Natural killer cell (primary cell): Measurements from ENCODE around the gene SLK. TPM values are rescaled to one million over a fixed set of nuclear protein-coding genes. Genes with fewer than 3 reads are reported as not detected.

Source experiments
- ATAC-seq, 3 donors: fragments of 150-1000 bp in 2 of 3; fragments of 200-7000 bp in 1 of 3; cut with Tn5 transposase; 1 replicate in 1 of 3; 2 replicates in 2 of 3; pipeline ENCODE4 v1.10.0; 2021; ENCODE audit warnings: mild to moderate bottlenecking in 2 of 3, moderate library complexity in 2 of 3
- DNase-seq, 2 donors: peaks; one replicate each; pipeline versions ENCODE4 v3.0.0 to v3.0.0-alpha.2; 2013 to 2021; ENCODE audit warnings: mixed read lengths in 1 of 2
- H3K27ac ChIP-seq: one replicate; pipeline ENCODE4 v1.5.1; 2013; ENCODE audit warnings: mild to moderate bottlenecking, low read length
- H3K27me3 ChIP-seq: one replicate; pipeline ENCODE4 v1.6.1; 2013; ENCODE audit warnings: low read length; ENCODE audit not compliant: control insufficient read depth, insufficient read depth
- H3K36me3 ChIP-seq: one replicate; pipeline ENCODE4 v1.6.1; 2013; ENCODE audit warnings: low read length; ENCODE audit not compliant: control insufficient read depth, insufficient read depth
- H3K4me1 ChIP-seq: one replicate; pipeline ENCODE4 v1.6.1; 2013; ENCODE audit warnings: low read length; ENCODE audit not compliant: control insufficient read depth, insufficient read depth
- H3K4me3 ChIP-seq: one replicate; pipeline ENCODE4 v1.5.1; 2013; ENCODE audit warnings: low read length
- H3K9me3 ChIP-seq: one replicate; pipeline ENCODE4 v1.6.1; 2013; ENCODE audit warnings: low read length; ENCODE audit not compliant: control insufficient read depth, insufficient read depth
- H3K27ac Mint-ChIP-seq, 2 donors: one replicate each; pipeline ENCODE4 v1.8.0; 2022; ENCODE audit warnings: mild to moderate bottlenecking in 2 of 2, mixed read lengths in 2 of 2, moderate library complexity in 1 of 2
- H3K27me3 Mint-ChIP-seq, 2 donors: one replicate each; pipeline ENCODE4 v1.8.0; 2022; ENCODE audit warnings: low read depth in 2 of 2, mixed read lengths in 2 of 2
- H3K36me3 Mint-ChIP-seq: one replicate; pipeline ENCODE4 v1.8.0; 2022; ENCODE audit warnings: mixed read lengths
- H3K4me1 Mint-ChIP-seq, 2 donors: one replicate each; pipeline ENCODE4 v1.8.0; 2022; ENCODE audit warnings: mixed read lengths in 2 of 2
- H3K4me3 Mint-ChIP-seq: one replicate; pipeline ENCODE4 v1.8.0; 2022; ENCODE audit warnings: mild to moderate bottlenecking, moderate library complexity, mixed read lengths
- H3K9me3 Mint-ChIP-seq, 2 donors: one replicate each; pipeline ENCODE4 v1.8.0; 2022; ENCODE audit warnings: mixed read lengths in 2 of 2
- CTCF ChIP-seq: fragments of 200-600 bp; IDR thresholded peaks from one replicate; pipeline ENCODE4 v1.8.0; 2022; ENCODE audit warnings: antibody characterized with exemption
- WGBS: methylation state at CpG from one replicate; pipeline ENCODE4 v1.1.7; 2013; ENCODE audit warnings: missing lambda C conversion rate; ENCODE audit not compliant: insufficient coverage; 5-methylcytosine and 5-hydroxymethylcytosine counted together
- intact Hi-C: fragments of 100-400 bp; cut with micrococcal nuclease; formaldehyde crosslinking; loops from one replicate; pipeline ENCODE4 v1.14.2; 2022
- total RNA-seq, 4 donors: library from RNA; stranded (reverse); fragments of 120-200 nt in 1 of 4; gene quantifications; one replicate each; pipeline versions ENCODE4 v1.2.3 to v1.2.4, GENCODE V29; 2013 to 2022

The SLK gene
- total RNA-seq, 3 donors from 2014 or later (not counting 1 experiment from before 2014, with no cell fraction given): 33.4 to 48.7 (median 40.3) TPM

DNA sequence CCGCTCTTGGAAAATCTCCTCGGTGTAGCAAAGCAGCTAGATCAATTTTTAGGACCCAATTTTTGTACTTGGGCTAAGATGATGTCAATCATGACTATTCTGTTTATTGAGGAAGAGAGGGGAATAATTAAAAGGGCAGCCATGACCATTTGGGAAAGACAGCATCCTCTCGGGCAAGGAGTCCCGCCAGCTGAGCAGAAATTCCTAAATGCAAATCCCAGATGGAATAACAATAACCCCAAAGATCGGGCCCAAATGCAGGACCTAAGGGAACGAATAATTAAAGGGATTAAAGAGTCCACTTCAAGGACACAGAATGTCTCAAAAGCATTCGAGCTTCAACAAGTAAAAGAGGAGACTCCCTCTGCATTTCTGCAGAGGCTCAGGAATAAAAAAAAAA, 100.0 kb downstream of the SLK start:
- DNase-seq (no peak), ATAC-seq (no peak)
- Histone ChIP-seq H3K27me3 (no peaks in the 10 kb centered on the region), H3K4me3 (no peak overlapping the region), H3K36me3 (no peaks in the 10 kb centered on the region), H3K4me1 (no peaks in the 10 kb centered on the region), H3K27ac (no peak overlapping the region), H3K9me3 (no peaks in the 10 kb centered on the region)
- H3K4me1 Mint-ChIP-seq: no peaks in the 10 kb centered on the region
- H3K4me3 Mint-ChIP-seq: no peak overlapping the region
- 91% methylated on average over 7 of the region's 7 CpGs for WGBS
- no peaks in the 10 kb centered on the region for H3K9me3 Mint-ChIP-seq
- no peak for TF ChIP-seq CTCF
- H3K27me3 Mint-ChIP-seq: peaks cover 7 to 13% of the 10 kb centered on the region in 2 donors
- H3K27ac Mint-ChIP-seq: no peak overlapping the region
- intact Hi-C loops: no loop called here
- no peaks in the 10 kb centered on the region for H3K36me3 Mint-ChIP-seq

DNA sequence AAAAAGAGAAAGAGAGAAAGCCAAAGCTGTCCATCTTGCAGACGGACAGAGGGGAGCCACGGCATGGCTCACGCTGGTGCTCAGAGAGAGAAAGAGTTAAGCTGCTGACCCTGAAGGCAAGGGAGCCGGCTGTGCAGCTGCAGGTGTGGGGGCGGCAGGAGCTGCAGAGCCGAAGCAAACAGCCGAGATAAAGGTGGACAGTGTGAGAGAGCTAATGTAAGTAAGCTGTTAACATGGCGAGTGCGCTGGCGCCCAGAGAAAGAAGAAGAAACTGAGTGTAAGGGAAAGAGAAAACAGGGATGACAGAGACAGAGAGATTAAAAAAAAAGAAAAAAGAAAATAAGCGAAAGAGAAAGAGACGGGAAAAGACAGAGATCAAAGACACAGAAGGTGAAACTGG, 100.6 kb downstream of the SLK start:
- no peaks in the 10 kb centered on the region for H3K9me3 ChIP-seq
- no peak overlapping the region for H3K27ac ChIP-seq
- H3K4me1 ChIP-seq: no peaks in the 10 kb centered on the region
- no peak overlapping the region for H3K27ac Mint-ChIP-seq
- no peak overlapping the region for H3K4me3 ChIP-seq
- H3K27me3 ChIP-seq: no peaks in the 10 kb centered on the region
- H3K36me3 Mint-ChIP-seq: no peaks in the 10 kb centered on the region
- 93% methylated on average over 12 of the region's 12 CpGs for WGBS
- intact Hi-C loops: no loop called here
- DNase-seq (no peak), ATAC-seq (no peak)
- no peaks in the 10 kb centered on the region for H3K9me3 Mint-ChIP-seq
- no peak for TF ChIP-seq CTCF
- H3K27me3 Mint-ChIP-seq: peaks cover 7 to 13% of the 10 kb centered on the region in 2 donors
- H3K4me1 Mint-ChIP-seq: no peaks in the 10 kb centered on the region
- H3K36me3 ChIP-seq: no peaks in the 10 kb centered on the region
- H3K4me3 Mint-ChIP-seq: no peak overlapping the region

GRCh38 chr10:104069613-104070012, 102.7 kb downstream of the SLK start:
- Histone ChIP-seq H3K9me3 (no peaks in the 10 kb centered on the region), H3K27me3 (no peaks in the 10 kb centered on the region), H3K36me3 (no peaks in the 10 kb centered on the region), H3K4me3 (no peak overlapping the region), H3K4me1 (no peaks in the 10 kb centered on the region), H3K27ac (no peak overlapping the region)
- TF ChIP-seq CTCF: no peak
- Mint-ChIP-seq H3K36me3 (no peaks in the 10 kb centered on the region), H3K4me1 (no peaks in the 10 kb centered on the region), H3K4me3 (no peak overlapping the region), H3K27ac (no peak overlapping the region), H3K9me3 (no peaks in the 10 kb centered on the region), H3K27me3 (peaks cover 7 to 13% of the 10 kb centered on the region in 2 donors)
- 75% methylated on average over 6 of the region's 6 CpGs for WGBS
- DNase-seq: no peak
- ATAC-seq: no peak
- intact Hi-C loops: no loop called here

GRCh38 chr10:104072786-104073185, 105.8 kb downstream of the SLK start:
- no peak for TF ChIP-seq CTCF
- Histone ChIP-seq H3K9me3 (no peaks in the 10 kb centered on the region), H3K4me3 (no peak overlapping the region), H3K4me1 (no peaks in the 10 kb centered on the region), H3K27ac (no peak overlapping the region), H3K36me3 (no peaks in the 10 kb centered on the region), H3K27me3 (no peaks in the 10 kb centered on the region)
- intact Hi-C loops: no loop called here
- DNase-seq (no peak), ATAC-seq (no peak)
- Mint-ChIP-seq H3K9me3 (no peaks in the 10 kb centered on the region), H3K4me3 (no peak overlapping the region), H3K36me3 (no peaks in the 10 kb centered on the region), H3K4me1 (no peaks in the 10 kb centered on the region), H3K27me3 (no peaks in the 10 kb centered on the region), H3K27ac (no peak overlapping the region)
- 67% methylated on average over 5 of the region's 5 CpGs for WGBS
